ENCODE data around the gene KRTAP1-4.
"Not testable (repeated sequence)": the region's sequence is repeated elsewhere in the genome, so short reads cannot be mapped to it uniquely, and the experiment has no call there.

KRTAP1-4 gene

DNA sequence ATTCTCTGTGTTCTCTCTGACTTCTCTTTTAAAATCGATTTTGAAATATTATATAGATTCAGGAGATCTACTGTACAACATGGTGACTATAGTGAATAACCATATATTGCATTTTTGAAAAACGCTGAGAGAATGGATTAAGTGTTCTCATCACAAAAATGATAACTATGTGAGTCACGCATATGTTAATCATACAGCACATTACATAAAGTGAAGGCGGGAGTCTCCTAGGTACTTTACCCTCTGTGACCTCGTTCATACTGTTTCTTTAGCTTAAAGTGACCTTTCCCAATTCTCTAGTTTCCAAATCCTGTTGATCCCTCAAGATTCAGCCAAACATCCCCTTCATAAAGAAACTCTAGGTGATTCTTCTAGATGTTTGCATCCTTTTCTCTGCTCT, 27.2 kb downstream of the KRTAP1-4 start:
- DNase-seq = no peak

DNA sequence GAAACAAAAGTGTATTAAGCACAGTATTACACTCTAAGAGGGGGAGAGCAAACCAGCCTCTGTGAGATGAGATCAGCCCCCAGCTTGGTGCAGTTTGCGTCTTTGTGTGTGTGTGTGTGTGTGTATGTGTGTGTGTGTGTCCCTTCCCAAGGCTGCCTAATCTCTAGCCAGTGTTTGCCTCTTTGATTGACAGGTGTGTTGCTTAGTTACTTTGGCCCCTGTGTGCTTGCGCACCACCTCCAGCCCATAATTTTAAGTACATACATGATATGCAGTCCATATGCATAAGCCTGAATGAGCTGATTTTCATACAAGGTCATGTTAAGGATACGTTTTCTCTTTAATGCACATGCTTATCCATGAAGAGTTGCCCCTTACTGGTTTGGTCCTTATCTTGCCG, 28.2 kb downstream of the KRTAP1-4 start:
- no peak for DNase-seq

DNA sequence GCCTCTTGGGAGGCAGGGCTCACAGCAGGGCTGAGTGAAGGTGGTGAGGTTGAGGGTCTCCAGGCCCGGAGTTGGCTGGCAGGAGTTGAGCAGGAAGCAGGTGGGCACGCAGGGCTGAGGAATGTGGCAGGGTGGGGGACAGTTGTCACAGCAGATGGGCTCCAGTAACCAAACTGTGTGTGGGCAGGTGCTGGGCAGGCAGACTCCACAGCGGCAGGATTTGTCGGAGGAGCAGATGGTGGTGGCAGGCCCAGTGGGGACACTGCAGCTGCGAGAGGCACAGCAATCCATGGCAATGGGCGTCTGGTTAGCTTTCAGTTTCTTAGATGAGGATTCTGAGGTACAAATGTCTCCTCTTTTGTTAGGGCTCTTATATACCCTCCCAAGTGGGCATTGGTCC, 30.4 kb downstream of the KRTAP1-4 start, which contains the start of gene KRTAP3-2:
Gene KRTAP3-2, minus strand, starts transcription at position 344 of the 400 bp plus-strand sequence. Its CDS starts 53 bp downstream, at position 291.
- not testable (repeated sequence) for DNase-seq

DNA sequence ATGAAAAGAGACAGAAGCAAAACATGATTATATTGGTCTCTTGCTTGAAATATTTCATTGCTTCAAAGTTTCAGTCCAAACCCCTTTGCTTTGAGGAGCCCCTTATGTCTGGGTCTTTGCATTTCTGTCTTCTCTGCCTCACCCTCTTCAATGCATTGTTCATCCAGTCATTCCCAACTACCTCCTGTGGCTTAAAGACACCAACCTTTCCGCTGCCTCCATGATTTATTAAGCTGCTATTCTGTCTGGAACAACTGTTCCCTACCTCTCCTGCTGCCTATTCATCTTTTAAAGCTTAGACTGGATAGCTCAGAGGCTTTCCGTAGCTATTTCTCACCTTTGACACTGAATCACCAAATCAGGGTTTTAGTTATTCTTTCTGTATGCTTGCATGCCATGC, 32.6 kb downstream of the KRTAP1-4 start:
- no peak for DNase-seq

- no peak for DNase-seq
Observed at GRCh38 chr17:40996829-40997228, 33.2 kb downstream of the KRTAP1-4 start.

DNA sequence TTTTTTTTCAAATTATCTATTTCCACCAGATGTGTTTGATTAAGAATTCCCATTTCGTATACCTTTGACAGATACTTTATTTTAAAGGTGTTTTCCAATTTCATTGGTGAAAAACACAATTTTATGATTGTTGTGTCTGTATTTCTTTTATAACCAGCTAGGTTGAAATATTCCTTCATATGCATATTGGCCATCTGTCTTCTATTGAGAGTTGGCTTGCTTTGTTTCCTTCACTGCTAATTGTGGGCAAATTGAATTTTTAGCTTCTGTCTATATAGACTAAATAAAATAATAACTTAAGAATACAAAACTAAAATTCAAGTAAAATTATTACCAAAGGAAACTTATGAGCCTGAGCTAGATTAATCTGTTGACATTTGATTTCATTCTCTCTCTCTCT, 34.9 kb downstream of the KRTAP1-4 start:
- DNase-seq = no peak

GRCh38 chr17:40993839-40994238, 36.2 kb downstream of the KRTAP1-4 start, which contains the start of gene KRTAP3-3:
Gene KRTAP3-3 (minus strand): TSS chr17:40994164. CDS start chr17:40994097, 67 bp downstream.
- DNase-seq = no peak

GRCh38 chr17:40993084-40993483, 36.9 kb downstream of the KRTAP1-4 start:
- no peak for DNase-seq

GRCh38 chr17:40992666-40993065, 37.3 kb downstream of the KRTAP1-4 start:
- no peak for DNase-seq

GRCh38 chr17:40986920-40987319, 43.1 kb downstream of the KRTAP1-4 start:
- DNase-seq = no peak

GRCh38 chr17:40984226-40984625, 45.8 kb downstream of the KRTAP1-4 start, which contains the start of gene KRT40:
Gene KRT40 (minus strand): TSS chr17:40984326. CDS start chr17:40984273, 53 bp downstream.
- DNase-seq = no peak

DNA sequence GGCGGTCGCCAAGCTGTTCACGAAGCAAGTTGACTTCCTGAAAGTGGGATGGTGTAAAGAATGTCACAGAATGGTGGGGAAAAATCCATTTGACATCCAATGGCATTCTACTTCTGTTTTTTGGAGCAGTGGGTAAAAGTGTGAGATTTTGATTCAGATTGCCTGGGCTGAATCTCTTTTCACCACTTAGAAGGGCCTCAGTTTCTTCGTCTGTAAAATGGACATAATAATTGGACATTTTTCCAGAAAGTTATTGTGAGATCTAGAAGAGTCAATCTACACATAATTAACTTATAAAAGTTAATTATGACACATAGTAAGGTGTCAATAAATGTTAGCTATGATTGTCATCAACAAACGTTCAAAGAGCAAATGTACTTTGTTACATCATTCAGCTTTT, 48.9 kb downstream of the KRTAP1-4 start:
- no peak for DNase-seq

DNA sequence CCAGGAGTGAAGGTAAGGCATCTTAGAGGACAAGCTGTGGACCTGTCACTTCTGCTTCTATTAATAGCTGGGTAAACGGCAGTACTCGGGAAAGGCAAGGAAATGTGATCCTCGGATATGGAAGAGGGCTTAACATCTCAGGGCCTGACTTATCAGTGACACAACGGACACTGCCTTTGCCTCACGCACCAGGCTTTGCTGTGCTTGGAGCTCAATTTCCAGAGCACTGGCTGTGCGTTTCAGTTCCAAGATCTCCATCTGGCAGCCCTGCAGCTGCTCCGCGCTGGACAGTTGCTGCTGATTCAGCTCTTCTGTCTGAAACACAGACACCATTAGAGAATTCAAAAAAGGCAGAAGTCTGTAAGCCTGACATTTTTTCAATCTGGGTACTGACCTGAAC, 49.4 kb downstream of the KRTAP1-4 start:
- no peak for DNase-seq

DNA sequence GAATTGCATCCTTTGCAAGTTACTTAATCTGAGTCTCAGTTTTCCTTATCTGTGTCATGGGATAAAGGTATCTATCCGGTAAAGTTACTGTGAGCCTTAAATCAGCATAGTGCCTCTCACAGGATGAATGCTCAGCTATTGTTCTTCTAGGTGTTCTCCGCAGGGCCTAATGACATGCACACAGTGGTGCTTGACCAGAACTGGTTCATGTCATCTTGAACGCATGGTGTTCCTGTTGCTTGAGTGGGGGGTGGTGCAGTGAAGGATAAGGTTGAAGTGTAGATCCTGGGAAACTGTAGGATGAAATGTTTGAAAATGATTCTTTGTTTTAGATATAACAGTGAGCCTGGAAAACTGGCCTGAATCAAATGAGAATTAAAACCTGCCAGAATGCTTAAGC, 49.9 kb downstream of the KRTAP1-4 start:
- DNase-seq = no peak
